GM21619 (cell line): ENCODE measurements around the gene CDK6.
A peak's percentile ranks its signal among the peaks of the same experiment; 100 is the strongest.
"Not testable (repeated sequence)": the region's sequence is repeated elsewhere in the genome, so short reads cannot be mapped to it uniquely, and the experiment has no call there.

Experiments used
- ATAC-seq: cut with Tn5 transposase; IDR thresholded peaks from one replicate; pipeline ENCODE4 v1.9.1; 2021; ENCODE audit not compliant: unreplicated experiment

The CDK6 gene

GRCh38 chr7:92604517-92604916 lies 231.9 kb downstream of the CDK6 start:
- ATAC-seq = not testable (repeated sequence)

DNA sequence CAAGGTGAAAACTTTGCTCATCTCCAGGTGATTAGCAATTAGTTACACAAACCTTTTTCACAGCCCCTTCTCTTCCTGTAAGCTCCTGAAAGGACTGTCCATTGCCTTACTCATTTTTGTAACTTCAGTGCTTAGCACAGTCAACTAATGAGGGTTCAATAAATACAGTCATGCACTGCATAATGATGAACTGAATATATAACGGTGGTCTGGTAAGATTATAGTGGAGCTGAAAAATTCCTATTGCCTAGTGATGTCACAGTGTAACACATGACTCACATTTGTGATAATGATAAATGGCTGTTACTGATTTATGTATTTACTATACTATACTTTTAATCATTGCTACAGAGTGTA lies 233.3 kb downstream of the CDK6 start:
- no peak for ATAC-seq

DNA sequence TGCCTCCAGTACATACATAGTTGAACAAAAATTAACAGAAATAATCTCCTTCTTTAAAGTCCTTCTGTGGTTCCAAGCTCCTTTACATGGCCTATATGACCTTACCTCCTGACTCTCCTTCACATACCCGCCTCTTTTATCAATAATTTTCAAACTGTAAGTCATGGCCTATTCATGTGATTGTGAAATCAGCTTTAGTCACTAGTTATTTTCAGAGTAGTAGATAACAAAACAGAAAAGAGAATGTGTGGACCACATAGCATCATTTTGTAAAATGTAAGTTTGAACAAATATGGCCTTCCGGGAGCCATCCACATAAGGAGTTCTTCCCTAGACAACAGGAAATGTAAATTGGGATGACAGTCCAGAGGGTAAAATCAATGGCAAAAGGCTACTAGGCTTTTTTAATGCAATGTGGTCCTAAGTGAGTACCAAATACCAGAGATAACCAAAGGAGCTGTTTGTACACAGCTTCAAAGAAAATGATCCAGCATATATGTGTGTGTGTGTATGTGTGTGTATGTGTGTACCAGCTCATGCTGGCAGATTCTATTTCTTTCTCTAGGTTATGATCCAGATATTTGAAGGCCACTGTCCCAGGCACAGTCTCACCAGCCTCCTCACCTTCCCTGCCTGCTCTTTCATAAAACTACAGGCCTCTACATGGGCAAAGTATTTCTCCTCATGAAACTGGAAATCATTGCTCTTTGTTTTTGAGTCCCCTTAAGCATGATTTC lies 233.9 kb downstream of the CDK6 start:
- ATAC-seq = no peak

DNA sequence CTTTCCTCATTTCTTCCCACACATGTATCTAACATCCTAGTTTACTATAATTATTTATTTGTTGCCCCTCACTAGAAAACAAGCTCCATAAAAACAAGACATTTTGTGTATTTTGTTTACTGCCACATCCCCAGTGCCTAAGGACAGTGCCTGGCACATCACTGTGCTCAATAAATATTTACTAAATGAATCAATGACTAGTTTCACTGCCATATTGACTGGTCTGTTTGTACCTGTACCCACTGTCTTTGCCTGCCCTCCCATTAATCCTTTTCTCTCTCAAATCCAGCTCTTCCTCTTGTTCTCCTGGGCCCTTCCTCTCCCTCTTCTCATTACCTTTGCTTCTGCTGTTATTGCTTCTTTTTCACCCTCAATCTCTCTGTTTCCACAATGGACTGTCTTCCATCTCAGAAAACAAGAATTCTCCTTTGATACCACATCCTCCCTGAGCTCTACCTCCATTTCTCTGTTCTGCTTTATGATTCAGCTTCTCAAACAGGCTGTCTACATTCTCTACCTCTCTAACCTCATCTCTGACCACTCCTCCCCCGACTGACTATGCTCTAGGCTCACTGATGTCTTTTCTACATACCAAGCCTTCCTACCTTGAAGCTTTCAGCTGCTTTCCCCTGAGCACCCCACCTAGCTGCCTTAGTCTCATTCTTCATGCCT lies 237.9 kb downstream of the CDK6 start:
- peak; percentile 82 for ATAC-seq

- no peak for ATAC-seq
These were observed 241.1 kb downstream of the CDK6 start for GRCh38 chr7:92595281-92595680.

DNA sequence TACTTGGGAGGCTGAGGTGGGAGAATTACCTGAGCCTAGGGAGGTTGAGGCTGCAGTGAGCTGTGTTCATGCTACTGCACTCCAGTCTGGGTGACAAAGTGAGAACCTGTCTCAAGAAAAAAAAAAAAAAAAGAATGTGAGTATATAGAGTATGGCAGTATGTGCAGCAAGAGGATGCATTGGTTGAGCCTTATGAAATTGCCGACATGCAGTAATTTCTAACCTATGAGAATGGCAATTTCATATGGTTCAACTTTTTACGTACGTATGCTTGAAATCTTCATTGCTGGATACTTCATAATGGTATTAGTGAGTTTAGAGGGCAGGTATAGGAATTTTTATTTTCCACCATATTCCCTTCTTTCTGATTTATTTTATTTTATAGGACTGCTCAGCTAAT lies 241.6 kb downstream of the CDK6 start:
- ATAC-seq = no peak

GRCh38 chr7:92590711-92591310 lies 245.6 kb downstream of the CDK6 start:
- no peak for ATAC-seq

- no peak for ATAC-seq
These were observed 247.3 kb downstream of the CDK6 start for GRCh38 chr7:92589056-92589455.

GRCh38 chr7:92588561-92588960 lies 247.8 kb downstream of the CDK6 start:
- no peak for ATAC-seq

GRCh38 chr7:92586841-92587240 lies 249.5 kb downstream of the CDK6 start:
- no peak for ATAC-seq

GRCh38 chr7:92586403-92586802 lies 250.0 kb downstream of the CDK6 start:
- no peak for ATAC-seq

GRCh38 chr7:92584953-92585352 lies 251.4 kb downstream of the CDK6 start:
- no peak for ATAC-seq

GRCh38 chr7:92582948-92583347 lies 253.4 kb downstream of the CDK6 start:
- no peak for ATAC-seq

DNA sequence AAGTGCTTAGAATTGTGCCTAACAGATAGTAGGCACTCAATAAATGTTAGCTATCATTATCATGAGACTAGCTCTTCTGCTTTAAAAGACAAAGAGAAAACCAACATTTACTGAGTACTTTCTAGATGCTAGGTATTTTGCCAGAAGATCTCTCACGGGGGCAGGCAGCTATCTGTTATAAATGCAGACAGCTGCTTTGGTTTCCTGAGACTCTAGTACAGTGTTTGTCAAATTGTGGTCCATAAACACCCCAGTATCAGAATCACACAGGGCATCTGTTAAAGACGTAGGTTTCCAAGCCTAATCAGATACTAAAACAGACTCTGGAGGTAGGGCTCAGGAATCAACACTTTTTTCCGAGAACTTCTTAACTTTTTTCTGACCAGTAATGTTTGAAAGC lies 260.1 kb downstream of the CDK6 start:
- ATAC-seq = no peak

- ATAC-seq = no peak
These were observed 267.2 kb downstream of the CDK6 start for GRCh38 chr7:92569137-92569536.

DNA sequence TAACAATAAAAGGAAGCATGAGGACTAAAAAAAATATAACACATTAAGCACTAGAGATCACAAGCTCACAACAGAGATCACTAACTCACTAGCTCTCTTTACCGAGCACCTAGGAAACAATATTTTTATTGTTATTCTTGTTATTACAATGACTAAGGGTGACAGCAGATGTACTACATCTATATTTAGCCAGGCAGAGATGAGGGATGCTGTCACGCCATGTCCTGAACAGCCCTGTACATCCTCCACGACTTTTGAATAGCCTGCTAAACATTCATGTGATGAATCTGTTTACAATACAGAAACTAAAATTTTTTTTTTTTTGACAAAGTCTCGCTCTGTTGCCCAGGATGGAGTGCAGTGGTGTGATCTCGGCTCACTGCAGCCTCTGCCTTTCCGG lies 268.9 kb downstream of the CDK6 start:
- ATAC-seq = no peak

GRCh38 chr7:92563345-92563744 lies 273.0 kb downstream of the CDK6 start:
- no peak for ATAC-seq

DNA sequence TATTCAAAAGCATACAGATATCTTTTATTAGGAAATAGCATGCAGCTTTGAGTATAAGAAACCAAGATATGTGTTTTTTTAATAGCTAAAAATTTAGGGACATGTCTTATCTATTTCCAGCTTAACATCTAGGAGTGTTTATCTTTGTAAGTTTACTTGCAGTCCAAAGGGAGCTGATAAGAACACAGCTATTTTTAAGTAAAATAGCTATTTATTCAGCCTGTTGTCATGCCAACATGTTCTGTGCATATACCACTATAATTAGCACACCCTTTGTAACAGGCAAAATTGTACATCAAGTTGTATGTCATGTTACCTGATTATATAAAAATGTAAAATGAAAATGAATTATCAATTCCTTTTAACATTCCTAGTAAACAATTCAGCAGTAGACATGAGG lies 275.8 kb downstream of the CDK6 start:
- ATAC-seq = no peak

DNA sequence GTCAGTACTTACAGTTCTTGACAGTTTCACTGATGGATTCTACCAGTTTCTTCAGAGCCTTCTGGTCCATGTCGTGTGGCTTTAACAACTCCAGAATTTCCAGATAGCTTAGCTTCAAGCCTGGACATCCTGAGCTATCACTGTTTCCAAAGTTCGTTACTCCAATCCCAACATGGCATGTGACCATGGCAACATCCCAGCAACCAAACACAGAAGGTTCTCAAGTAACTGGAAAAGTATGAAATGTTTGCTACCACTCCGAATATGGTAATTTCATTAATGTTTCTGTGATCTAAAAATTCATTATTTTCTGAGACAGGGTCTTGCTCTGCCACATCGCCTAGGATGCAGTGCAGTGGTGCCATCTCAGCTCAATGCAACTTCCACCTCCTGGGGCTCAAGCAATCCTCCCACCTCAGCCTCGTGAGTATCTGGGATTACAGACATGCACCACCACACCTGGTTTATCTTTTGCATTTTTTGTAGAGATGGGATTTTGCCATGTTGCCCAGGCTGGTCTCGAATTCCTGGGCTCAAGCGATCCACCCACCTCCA lies 278.5 kb downstream of the CDK6 start:
- no peak for ATAC-seq

DNA sequence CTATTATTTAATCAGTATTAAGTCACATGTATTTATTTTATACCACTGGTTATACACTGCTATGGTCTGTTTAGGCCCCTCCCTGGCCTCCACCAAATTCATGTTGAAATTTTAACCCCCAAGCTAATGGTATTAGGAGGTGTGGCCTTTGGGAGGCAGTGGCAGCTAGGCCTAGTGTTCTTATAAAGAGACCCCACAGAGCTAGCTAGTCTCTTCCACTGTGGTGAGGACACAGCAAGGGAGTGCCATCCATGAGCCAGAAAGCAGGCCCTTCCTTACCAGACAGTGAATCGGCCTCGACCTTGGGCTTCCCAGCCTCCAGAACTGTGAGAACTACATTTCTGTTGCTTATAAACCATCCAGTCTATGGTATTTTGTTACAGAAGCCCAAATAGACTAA lies 279.1 kb downstream of the CDK6 start:
- ATAC-seq = no peak
